H9 (cell line): ENCODE measurements around the gene LMF2. TPM values are rescaled to one million over a fixed set of nuclear protein-coding genes. Genes with fewer than 3 reads are reported as not detected.

ENCODE experiments used
- DNase-seq: peaks from one replicate; pipeline ENCODE4 v3.0.0-alpha.2; 2017
- H2AFZ ChIP-seq: one replicate; pipeline ENCODE4 v1.6.1; 2013; ENCODE audit warnings: mild to moderate bottlenecking, low read length, control low read depth, moderate library complexity
- H2AK5ac ChIP-seq: 2 replicates; pipeline ENCODE4 v1.6.1; 2013; ENCODE audit warnings: low read length, control low read depth, mixed read lengths; ENCODE audit not compliant: insufficient read length
- H2BK120ac ChIP-seq: one replicate; pipeline ENCODE4 v1.6.1; 2013; ENCODE audit warnings: low read depth, mild to moderate bottlenecking, low read length, control low read depth, inconsistent platforms; ENCODE audit not compliant: poor library complexity, severe bottlenecking
- H2BK12ac ChIP-seq: 2 replicates; pipeline ENCODE4 v1.6.1; 2013; ENCODE audit warnings: low read length, control low read depth, mixed read lengths, low read depth; ENCODE audit not compliant: insufficient read length
- H2BK15ac ChIP-seq: 2 replicates; pipeline ENCODE4 v1.6.1; 2013; ENCODE audit warnings: low read depth, low read length, control low read depth
- H2BK20ac ChIP-seq: one replicate; pipeline ENCODE4 v1.6.1; 2013; ENCODE audit warnings: low read depth, mild to moderate bottlenecking, low read length, control low read depth, inconsistent platforms; ENCODE audit not compliant: poor library complexity, severe bottlenecking
- H2BK5ac ChIP-seq: 2 replicates; pipeline ENCODE4 v1.6.1; 2013; ENCODE audit warnings: low read length, control low read depth, mixed read lengths; ENCODE audit not compliant: insufficient read length
- H3K14ac ChIP-seq: 2 replicates; pipeline ENCODE4 v1.6.1; 2013; ENCODE audit warnings: low read length, control low read depth; ENCODE audit not compliant: insufficient read depth
- H3K18ac ChIP-seq: 2 replicates; pipeline ENCODE4 v1.6.1; 2013; ENCODE audit warnings: low read depth, mild to moderate bottlenecking, mixed read lengths, low read length, control low read depth; ENCODE audit not compliant: insufficient read length
- H3K23ac ChIP-seq: 2 replicates; pipeline ENCODE4 v1.6.1; 2013; ENCODE audit warnings: low read length, control low read depth, mixed read lengths, low read depth; ENCODE audit not compliant: insufficient read length
- H3K23me2 ChIP-seq: 2 replicates; pipeline ENCODE4 v1.6.1; 2013; ENCODE audit warnings: low read depth, mild to moderate bottlenecking, mixed read lengths, low read length, control low read depth; ENCODE audit not compliant: insufficient read length, poor library complexity, severe bottlenecking
- H3K27ac ChIP-seq: 2 replicates; pipeline ENCODE4 v1.5.1; 2013; ENCODE audit warnings: low read length, control low read depth, mixed read lengths, low read depth; ENCODE audit not compliant: insufficient read length
- H3K27me3 ChIP-seq: 2 replicates; pipeline ENCODE4 v1.6.1; 2013; ENCODE audit warnings: low read length, control low read depth, inconsistent platforms; ENCODE audit not compliant: insufficient read depth
- H3K4ac ChIP-seq: 2 replicates; pipeline ENCODE4 v1.6.1; 2013; ENCODE audit warnings: low read depth, mild to moderate bottlenecking, control low read depth, inconsistent platforms, low read length, moderate library complexity
- H3K4me1 ChIP-seq: 2 replicates; pipeline ENCODE4 v1.6.1; 2013; ENCODE audit warnings: low read length, control low read depth, inconsistent platforms; ENCODE audit not compliant: insufficient read depth
- H3K4me2 ChIP-seq: 2 replicates; pipeline ENCODE4 v1.6.1; 2013; ENCODE audit warnings: low read length, control low read depth, mixed read lengths; ENCODE audit not compliant: insufficient read length, insufficient read depth
- H3K56ac ChIP-seq: 2 replicates; pipeline ENCODE4 v1.6.1; 2013; ENCODE audit warnings: low read depth, mild to moderate bottlenecking, mixed read lengths, low read length, control low read depth; ENCODE audit not compliant: insufficient read length
- H3K79me1 ChIP-seq: 2 replicates; pipeline ENCODE4 v1.6.1; 2013; ENCODE audit warnings: low read depth, mild to moderate bottlenecking, moderate library complexity, low read length, control low read depth, inconsistent platforms; ENCODE audit not compliant: insufficient read depth, poor library complexity, severe bottlenecking
- H3K79me2 ChIP-seq: 2 replicates; pipeline ENCODE4 v1.6.1; 2013; ENCODE audit warnings: low read length, control low read depth, inconsistent platforms; ENCODE audit not compliant: insufficient read depth
- H3K9ac ChIP-seq: 2 replicates; pipeline ENCODE4 v1.6.1; 2013; ENCODE audit warnings: low read length, control low read depth, mixed read lengths; ENCODE audit not compliant: insufficient read length; ENCODE audit errors: extremely low read depth
- H3K9me3 ChIP-seq: one replicate; pipeline ENCODE4 v1.6.1; 2013; ENCODE audit warnings: low read depth, low read length, inconsistent platforms; ENCODE audit not compliant: control insufficient read depth
- H3T11ph ChIP-seq: one replicate; pipeline ENCODE4 v1.6.1; 2013; ENCODE audit warnings: mild to moderate bottlenecking, low read length, control low read depth, inconsistent platforms
- H4K20me1 ChIP-seq: one replicate; pipeline ENCODE4 v1.6.1; 2013; ENCODE audit not compliant: control insufficient read depth, insufficient read length, insufficient read depth
- H4K5ac ChIP-seq: 2 replicates; pipeline ENCODE4 v1.6.1; 2013; ENCODE audit warnings: low read depth, mild to moderate bottlenecking, mixed read lengths, low read length, control low read depth; ENCODE audit not compliant: insufficient read length
- H4K8ac ChIP-seq: replicated peaks from 2 replicates; pipeline ENCODE4 v1.6.1; 2013; ENCODE audit warnings: low read length, control low read depth, mixed read lengths, low read depth; ENCODE audit not compliant: insufficient read length
- H4K91ac ChIP-seq: 2 replicates; pipeline ENCODE4 v1.6.1; 2013; ENCODE audit warnings: low read depth, mild to moderate bottlenecking, moderate library complexity, mixed read lengths, low read length, control low read depth; ENCODE audit not compliant: insufficient read length
- H3K27ac Mint-ChIP-seq, 3 experiments: 2 replicates in 2 of 3; 3 replicates in 1 of 3; pipeline ENCODE4 v1.8.0; 2020 to 2021; ENCODE audit warnings: mixed read lengths in 3 of 3, mild to moderate bottlenecking in 1 of 3, moderate library complexity in 1 of 3
- H3K27me3 Mint-ChIP-seq: 2 replicates; pipeline ENCODE4 v1.8.0; 2021; ENCODE audit warnings: low read depth, mild to moderate bottlenecking, moderate library complexity, mixed read lengths
- H3K36me3 Mint-ChIP-seq, 3 experiments: 2 replicates in 2 of 3; 3 replicates in 1 of 3; pipeline ENCODE4 v1.8.0; 2020 to 2021; ENCODE audit warnings: low read depth in 3 of 3, mixed read lengths in 3 of 3; ENCODE audit not compliant: insufficient read depth in 1 of 3
- H3K4me1 Mint-ChIP-seq, 2 experiments: 2 replicates each; pipeline ENCODE4 v1.8.0; 2020; ENCODE audit warnings: mixed read lengths in 2 of 2
- H3K4me3 Mint-ChIP-seq, 2 experiments: 2 replicates in 1 of 2; 3 replicates in 1 of 2; pipeline ENCODE4 v1.8.0; 2020 to 2021; ENCODE audit warnings: mild to moderate bottlenecking in 2 of 2, mixed read lengths in 2 of 2, moderate library complexity in 1 of 2
- H3K9me3 Mint-ChIP-seq, 2 experiments: 2 replicates in 1 of 2; 3 replicates in 1 of 2; pipeline ENCODE4 v1.8.0; 2020; ENCODE audit warnings: mild to moderate bottlenecking in 2 of 2, mixed read lengths in 2 of 2, moderate library complexity in 1 of 2
- CTCF ChIP-seq: fragments of 200-600 bp; sonication (generic); conservative IDR thresholded peaks from 3 replicates; pipeline ENCODE4 v1.8.0; 2021; ENCODE audit warnings: antibody characterized with exemption, mild to moderate bottlenecking
- WGBS: extraction: QIAGEN DNeasy Blood & Tissue Kit; methylation state at CpG from one replicate; pipeline ENCODE4 v1.1.7; 2013; ENCODE audit warnings: missing lambda C conversion rate, low lambda C conversion rate, mixed read lengths; ENCODE audit not compliant: insufficient read length; ENCODE audit errors: extremely low coverage; 5-methylcytosine and 5-hydroxymethylcytosine counted together
- total RNA-seq: library from RNA; stranded (reverse); gene quantifications from 2 replicates; pipeline ENCODE4 v1.2.1, GENCODE V29; 2021

The LMF2 gene
- total RNA-seq, 1 experiment from 2014 or later: 43.6 TPM

GRCh38 chr22:50516068-50516467 lies 8.6 kb upstream of the LMF2 start:
- Histone ChIP-seq H3K9me3 (no peaks in the 10 kb centered on the region), H4K20me1 (peaks cover 3% of the 10 kb centered on the region), H4K91ac (no peak overlapping the region), H3K56ac (no peak overlapping the region), H2BK120ac (no peak overlapping the region), H2BK20ac (no peak overlapping the region), H3K27me3 (no peaks in the 10 kb centered on the region), H4K8ac (no peak overlapping the region), H3K4me1 (no peaks in the 10 kb centered on the region), H3K27ac (no peak overlapping the region), H3K23ac (no peak overlapping the region), H3K18ac (no peak overlapping the region), H3K14ac (no peak overlapping the region), H2BK5ac (no peak overlapping the region), H3K23me2 (no peaks in the 10 kb centered on the region), H3K4me2 (no peak overlapping the region), H2AFZ (no peak overlapping the region), H4K5ac (no peak overlapping the region), H3K79me2 (peaks cover 4% of the 10 kb centered on the region; the same call in 1 of the 2 replicates), H3K9ac (no peak overlapping the region), H2BK15ac (no peak overlapping the region), H2BK12ac (no peak overlapping the region), H3T11ph (no peak overlapping the region), H3K79me1 (peaks cover 3% of the 10 kb centered on the region), H2AK5ac (no peak overlapping the region), H3K4ac (no peak overlapping the region)
- H3K9me3 Mint-ChIP-seq: no peaks in the 10 kb centered on the region
- WGBS: no CpG with 5 or more reads among the region's 8 CpGs
- no peak for TF ChIP-seq CTCF
- peak overlapping the region in 1 of 3 experiments; percentile 2; a peak in 3 of 7 replicates for H3K27ac Mint-ChIP-seq
- no peak overlapping the region for H3K4me3 Mint-ChIP-seq
- H3K4me1 Mint-ChIP-seq: no peaks in the 10 kb centered on the region
- no peaks in the 10 kb centered on the region for H3K27me3 Mint-ChIP-seq
- no peak for DNase-seq
- H3K36me3 Mint-ChIP-seq: peaks cover 5 to 49% (median 42%) of the 10 kb centered on the region in 3 experiments
